ENCODE measurements around the gene PTPN1. TPM values are rescaled to one million over a fixed set of nuclear protein-coding genes. Genes with fewer than 3 reads are reported as not detected.
A peak's percentile ranks its signal among the peaks of the same experiment; 100 is the strongest.

PTPN1 gene
- total and polyA plus RNA-seq, 10 of the 15 experiments (the other 5 are each of a cell fraction or from before 2014, with no cell fraction given) = 15.9 to 74.7 (median 43.9) TPM

- TF ChIP-seq NRF1 (conservative IDR thresholded peaks at IDR 0.05; ENCODE audit: low read depth, low read length) = no peak
- no peak for TF ChIP-seq ETV6 (conservative IDR thresholded peaks at IDR 0.05 in 1 of 2, IDR thresholded peaks at IDR 0.05 in 1 of 2; ENCODE audit: borderline replicate concordance in 1 of 2, low read depth in 1 of 2)
- TF ChIP-seq NFYB (IDR thresholded peaks at IDR 0.05; ENCODE audit: insufficient read depth, low read depth, low read length) = peak; percentile 62
- peak; percentile 93 for TF ChIP-seq YY1 (IDR thresholded peaks at IDR 0.05; ENCODE audit: low read depth, low read length)
- TF ChIP-seq TARDBP (IDR thresholded peaks at IDR 0.05; ENCODE audit: borderline replicate concordance) = no peak
- no peak for TF ChIP-seq NR2C2 (IDR thresholded peaks at IDR 0.05; ENCODE audit: borderline replicate concordance, control insufficient read depth, insufficient read length, low read depth)
- no peak for TF ChIP-seq CBX5 (IDR thresholded peaks at IDR 0.05; ENCODE audit: low read depth)
- 0 out of 2 replicates have a peak, but pooled peaks have one; percentile 37 for TF ChIP-seq MAX (IDR thresholded peaks at IDR 0.05; ENCODE audit: low read depth, low read length)
- no peak for TF ChIP-seq YBX1 (IDR thresholded peaks at IDR 0.05)
- TF ChIP-seq NR2C1 (IDR thresholded peaks at IDR 0.05) = no peak
- TF ChIP-seq POLR2AphosphoS2 (IDR thresholded peaks at IDR 0.05; ENCODE audit: low read depth, low read length) = no peak
- no peak for TF ChIP-seq KDM1A (IDR thresholded peaks at IDR 0.05; ENCODE audit: borderline replicate concordance)
- no peak for TF ChIP-seq IRF3 (IDR thresholded peaks at IDR 0.05)
- no peak for TF ChIP-seq ZZZ3 (IDR thresholded peaks at IDR 0.05; ENCODE audit: control insufficient read depth, insufficient read length, low read depth)
- no peak for TF ChIP-seq TBL1XR1 (IDR thresholded peaks at IDR 0.05; ENCODE audit: low read depth, low read length)
- TF ChIP-seq FOS (IDR thresholded peaks at IDR 0.05; ENCODE audit: borderline replicate concordance, extremely low read depth, insufficient read length) = no peak
- TF ChIP-seq NFXL1 (IDR thresholded peaks at IDR 0.05; ENCODE audit: borderline replicate concordance) = no peak
- no peak for TF ChIP-seq EED (IDR thresholded peaks at IDR 0.05; ENCODE audit: low read depth)
- TF ChIP-seq CUX1 (IDR thresholded peaks at IDR 0.05; ENCODE audit: insufficient replicate concordance, low read depth, low read length) = no peak
- TF ChIP-seq IKZF2 (IDR thresholded peaks at IDR 0.05) = no peak
These were observed 42.3 kb upstream of the PTPN1 start (continued) for GRCh38 chr20:50467718-50468356.

Measured in GM12878 (cell line).